HepG2 (cell line): Measurements from ENCODE around the gene DLL3. TPM values are rescaled to one million over a fixed set of nuclear protein-coding genes. Genes with fewer than 3 reads are reported as not detected.

Experiments used
- AHDC1 ChIP-seq: sonication (generic); formaldehyde crosslinking; IDR thresholded peaks from 2 replicates; pipeline ENCODE4 v1.5.1; 2020; ENCODE audit warnings: mild to moderate bottlenecking, missing genetic modification reagents, borderline replicate concordance
- CEBPG ChIP-seq: IDR thresholded peaks from 2 replicates; pipeline ENCODE4 v1.6.1; 2016
- FOXA1 ChIP-seq, 2 experiments: fragments of 450-650 bp in 1 of 2; sonication (generic) in 1 of 2; formaldehyde crosslinking in 1 of 2; IDR thresholded peaks; 2 replicates each; pipeline versions ENCODE4 v1.4.0 to v1.6.1; 2016 to 2020; ENCODE audit warnings: missing genetic modification reagents in 1 of 2
- HES4 ChIP-seq: sonication (generic); formaldehyde crosslinking; IDR thresholded peaks from 2 replicates; pipeline ENCODE4 v1.9.0; 2021; ENCODE audit warnings: mild to moderate bottlenecking, missing genetic modification reagents, borderline replicate concordance
- KDM5A ChIP-seq: fragments of 200-600 bp; sonication (generic); IDR thresholded peaks from 2 replicates; pipeline ENCODE4 v1.7.0; 2018; ENCODE audit warnings: antibody characterized with exemption, mild to moderate bottlenecking, low read length, borderline replicate concordance
- KMT2A ChIP-seq: sonication (generic); formaldehyde crosslinking; IDR thresholded peaks from 2 replicates; pipeline ENCODE4 v1.4.0; 2020; ENCODE audit warnings: missing genetic modification reagents
- MEF2D ChIP-seq: sonication (generic); formaldehyde crosslinking; IDR thresholded peaks from 2 replicates; pipeline ENCODE4 v1.5.1; 2020; ENCODE audit warnings: mild to moderate bottlenecking, missing genetic modification reagents
- MIXL1 ChIP-seq: IDR thresholded peaks from 2 replicates; pipeline ENCODE4 v1.6.1; 2016
- NCOA5 ChIP-seq: sonication (generic); formaldehyde crosslinking; IDR thresholded peaks from 2 replicates; pipeline ENCODE4 v1.4.0; 2020; ENCODE audit warnings: missing genetic modification reagents
- NFATC3 ChIP-seq: sonication (generic); formaldehyde crosslinking; IDR thresholded peaks from 2 replicates; pipeline ENCODE4 v1.5.1; 2020; ENCODE audit warnings: mild to moderate bottlenecking, missing genetic modification reagents
- PHF20 ChIP-seq: sonication (generic); formaldehyde crosslinking; IDR thresholded peaks from 2 replicates; pipeline ENCODE4 v1.5.0; 2020; ENCODE audit warnings: mild to moderate bottlenecking, missing genetic modification reagents
- PLRG1 ChIP-seq: fragments of 450-650 bp; conservative IDR thresholded peaks from 2 replicates; pipeline ENCODE4 v1.6.1; 2016
- REXO4 ChIP-seq: sonication (generic); formaldehyde crosslinking; IDR thresholded peaks from 2 replicates; pipeline ENCODE4 v1.8.0; 2022; ENCODE audit warnings: missing genetic modification reagents, mild to moderate bottlenecking, borderline replicate concordance
- SMAD9 ChIP-seq: sonication (generic); formaldehyde crosslinking; IDR thresholded peaks from 2 replicates; pipeline ENCODE4 v1.5.1; 2020; ENCODE audit warnings: mild to moderate bottlenecking, missing genetic modification reagents
- THAP8 ChIP-seq: sonication (generic); formaldehyde crosslinking; IDR thresholded peaks from 2 replicates; pipeline ENCODE4 v1.5.1; 2020; ENCODE audit warnings: missing genetic modification reagents, mild to moderate bottlenecking, borderline replicate concordance
- TP53 ChIP-seq: sonication (generic); formaldehyde crosslinking; conservative IDR thresholded peaks from 2 replicates; pipeline ENCODE4 v1.4.0; 2020; ENCODE audit warnings: missing genetic modification reagents
- U2AF2 ChIP-seq: fragments of 200-400 bp; formaldehyde crosslinking; IDR thresholded peaks from 2 replicates; pipeline ENCODE4 v1.6.1; 2017; ENCODE audit warnings: low read depth, mild to moderate bottlenecking, low read length
- YEATS4 ChIP-seq: sonication (generic); formaldehyde crosslinking; IDR thresholded peaks from 2 replicates; pipeline ENCODE4 v1.4.0; 2020; ENCODE audit warnings: missing genetic modification reagents, borderline replicate concordance
- ZBTB39 ChIP-seq: sonication (generic); formaldehyde crosslinking; IDR thresholded peaks from 2 replicates; pipeline ENCODE4 v1.5.0; 2020; ENCODE audit warnings: missing genetic modification reagents
- ZNF263 ChIP-seq: sonication (generic); formaldehyde crosslinking; IDR thresholded peaks from 2 replicates; pipeline ENCODE4 v1.4.0; 2020; ENCODE audit warnings: missing genetic modification reagents
- ZNF33A ChIP-seq: sonication (generic); formaldehyde crosslinking; IDR thresholded peaks from 2 replicates; pipeline ENCODE4 v1.5.1; 2020; ENCODE audit warnings: missing genetic modification reagents, mild to moderate bottlenecking, moderate library complexity, borderline replicate concordance
- ZNF543 ChIP-seq: sonication (generic); formaldehyde crosslinking; IDR thresholded peaks from 2 replicates; pipeline ENCODE4 v1.4.0; 2020; ENCODE audit warnings: mild to moderate bottlenecking, missing genetic modification reagents
- ZNF607 ChIP-seq: sonication (generic); formaldehyde crosslinking; IDR thresholded peaks from 2 replicates; pipeline ENCODE4 v1.5.1; 2020; ENCODE audit warnings: missing genetic modification reagents, mild to moderate bottlenecking, borderline replicate concordance
- polyA plus RNA-seq, 8 experiments: library from polyadenylated mRNA; depleted of rRNA in 3 of 8; stranded (reverse) in 7 of 8; unstranded in 1 of 8; fragments of >200 nt; fragmentation: Illumina TruSeq in 4 of 8; extraction: Trizol in 4 of 8; gene quantifications; 2 replicates each; pipeline versions ENCODE4 v1.2.1 to v1.2.3, GENCODE V29; 2011 to 2016; ENCODE audit warnings: low read depth in 4 of 8, missing spikeins in 1 of 8, mixed read lengths in 1 of 8; ENCODE audit not compliant: insufficient read depth in 1 of 8
- total RNA-seq, 5 experiments: library from RNA; depleted of rRNA; stranded (reverse); fragments of >200 nt; fragmentation: Illumina TruSeq; extraction: Trizol; gene quantifications; 2 replicates each; pipeline ENCODE4 v1.2.3, GENCODE V29; 2016; ENCODE audit warnings: low read depth in 1 of 5

DLL3 gene
- total and polyA plus RNA-seq, 2 of the 13 experiments (the other 11 are each of a cell fraction or from before 2014, with no cell fraction given), result 0.35 to 0.55 TPM

- peak; percentile 78; the same call in 1 of the 2 replicates for TF ChIP-seq YEATS4 (CRISPR knock-in tag)
- TF ChIP-seq ZNF607, result peak; percentile 91
- TF ChIP-seq PHF20 (CRISPR knock-in tag), result peak; percentile 53; the same call in 1 of the 2 replicates
- no peak for TF ChIP-seq MIXL1 (CRISPR knock-in tag)
- peak; percentile 33; the same call in 1 of the 2 replicates for TF ChIP-seq KMT2A (CRISPR knock-in tag)
- TF ChIP-seq ZNF33A (CRISPR knock-in tag), result no peak
- no peak for TF ChIP-seq AHDC1 (CRISPR knock-in tag)
- no peak for TF ChIP-seq SMAD9 (CRISPR knock-in tag)
- no peak for TF ChIP-seq REXO4 (CRISPR knock-in tag)
- no peak for TF ChIP-seq KDM5A
- TF ChIP-seq U2AF2, result no peak
- no peak for TF ChIP-seq MEF2D (CRISPR knock-in tag)
- TF ChIP-seq ZNF263 (CRISPR knock-in tag), result peak; percentile 85
- TF ChIP-seq THAP8, result peak; percentile 74
- TF ChIP-seq TP53, result peak; percentile 49; the same call in 1 of the 2 replicates
- no peak for TF ChIP-seq NFATC3 (CRISPR knock-in tag)
- peak; percentile 69; the same call in 1 of the 2 replicates for TF ChIP-seq ZNF543
- TF ChIP-seq HES4 (CRISPR knock-in tag), result peak; percentile 96
- TF ChIP-seq FOXA1 (IDR thresholded peaks at IDR 0.05), result no peak
- TF ChIP-seq FOXA1 (CRISPR knock-in tag; IDR thresholded peaks at IDR 0.05), result no peak
- TF ChIP-seq CEBPG (CRISPR knock-in tag), result no peak
- no peak for TF ChIP-seq NCOA5 (CRISPR knock-in tag)
- no peak for TF ChIP-seq PLRG1
- no peak for TF ChIP-seq ZBTB39
Measured at GRCh38 chr19:39506944-39507714, 8.4 kb downstream of the DLL3 start (continued).
